HG03064 (cell line): ENCODE data around the gene SIVA1.
A peak's percentile ranks its signal among the peaks of the same experiment; 100 is the strongest.

Experiments used
- ATAC-seq: cut with Tn5 transposase; IDR thresholded peaks from one replicate; pipeline ENCODE4 v1.9.1; 2021; ENCODE audit warnings: low read depth; ENCODE audit not compliant: unreplicated experiment

Gene SIVA1

GRCh38 chr14:104794631-104794992, 41.7 kb downstream of the SIVA1 start:
- ATAC-seq, result peak; percentile 3

GRCh38 chr14:104794993-104795780, 42.2 kb downstream of the SIVA1 start, which contains the start of gene AKT1:
Gene AKT1 (minus strand): TSS chr14:104795748. CDS start chr14:104792643, 3,105 bp downstream.
- peak; percentile 29 for ATAC-seq

GRCh38 chr14:104795781-104796686, 43.1 kb downstream of the SIVA1 start:
- peak; percentile 36 for ATAC-seq

- no peak for ATAC-seq
Observed at GRCh38 chr14:104796687-104797081, 43.7 kb downstream of the SIVA1 start.

GRCh38 chr14:104797115-104798044, 44.4 kb downstream of the SIVA1 start:
- no peak for ATAC-seq

- no peak for ATAC-seq
Observed at GRCh38 chr14:104798300-104799243, 45.6 kb downstream of the SIVA1 start.

- ATAC-seq, result no peak
Observed at GRCh38 chr14:104799244-104800014, 46.5 kb downstream of the SIVA1 start.

GRCh38 chr14:104800015-104800770, 47.2 kb downstream of the SIVA1 start:
- no peak for ATAC-seq

GRCh38 chr14:104800771-104801519, 48.0 kb downstream of the SIVA1 start, which contains the start of gene ZBTB42:
Gene ZBTB42 (plus strand): TSS chr14:104801101. CDS start chr14:104801198, 97 bp downstream.
- ATAC-seq, result no peak

GRCh38 chr14:104801520-104802393, 48.8 kb downstream of the SIVA1 start:
- ATAC-seq, result no peak

- ATAC-seq, result no peak
Observed at GRCh38 chr14:104802394-104803184, 49.6 kb downstream of the SIVA1 start.

- no peak for ATAC-seq
Observed at GRCh38 chr14:104803280-104803911, 50.4 kb downstream of the SIVA1 start.

GRCh38 chr14:104803912-104804410, 51.0 kb downstream of the SIVA1 start:
- ATAC-seq, result no peak

GRCh38 chr14:104804481-104805325, 51.8 kb downstream of the SIVA1 start:
- no peak for ATAC-seq
